Activated CD4-positive, alpha-beta T cell treated with anti-CD3 and anti-CD28 coated beads, Interleukin-10, Interleukin-2, amounts not matched to agents 100 ng/mL and 50 ng/mL, durations not matched to agents 16 hours and 8 hours (primary cell): ENCODE results near the gene RMI2.

Experiments
- DNase-seq: peaks from one replicate; pipeline ENCODE4 v3.0.0-alpha.2; 2020

RMI2 gene

DNA sequence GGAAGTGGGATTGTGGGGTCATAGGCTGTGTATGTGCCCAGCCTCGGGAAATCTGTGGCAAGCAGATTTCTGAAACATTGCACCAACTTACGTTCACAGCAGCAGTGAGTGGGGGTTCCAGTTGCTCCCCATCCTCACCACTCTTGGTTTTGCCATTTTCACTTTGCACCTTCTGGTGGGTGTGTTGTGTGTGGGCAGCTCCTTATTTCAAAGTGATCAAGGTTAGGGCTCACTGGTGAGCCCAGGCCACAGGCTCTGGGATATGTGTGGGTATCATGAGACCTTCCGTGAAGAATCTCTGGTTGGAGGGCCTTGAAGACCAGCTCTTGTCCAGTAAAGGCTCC lies 34.7 kb upstream of the RMI2 start:
- no peak for DNase-seq

DNA sequence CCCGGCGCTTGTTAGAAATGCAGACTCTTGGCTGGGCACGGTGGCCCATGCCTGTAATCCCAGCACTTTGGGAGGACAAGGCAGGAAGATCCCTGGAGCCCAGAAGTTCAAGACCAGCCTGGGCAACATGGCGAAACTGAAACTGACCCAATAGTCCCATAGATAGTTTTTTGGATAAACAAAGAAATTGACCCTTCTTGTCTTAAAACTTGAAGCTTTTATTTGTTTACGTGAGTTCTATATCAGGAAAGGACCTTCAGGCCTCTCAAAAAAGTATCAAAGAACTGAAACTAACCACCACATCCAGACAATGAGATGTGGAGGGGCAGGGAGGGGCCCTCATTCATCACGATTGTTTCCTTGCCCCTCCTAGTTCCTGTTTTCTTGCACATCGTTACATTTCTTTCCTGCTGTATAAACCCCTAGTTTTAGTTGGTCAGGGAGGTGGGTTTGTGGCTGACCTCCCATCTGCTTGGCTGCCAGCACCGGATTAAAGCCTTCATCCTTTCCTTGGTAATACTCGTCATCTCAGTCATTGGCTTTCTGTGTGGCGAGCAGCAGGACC lies 34.2 kb upstream of the RMI2 start:
- DNase-seq, result peak; percentile 71

DNA sequence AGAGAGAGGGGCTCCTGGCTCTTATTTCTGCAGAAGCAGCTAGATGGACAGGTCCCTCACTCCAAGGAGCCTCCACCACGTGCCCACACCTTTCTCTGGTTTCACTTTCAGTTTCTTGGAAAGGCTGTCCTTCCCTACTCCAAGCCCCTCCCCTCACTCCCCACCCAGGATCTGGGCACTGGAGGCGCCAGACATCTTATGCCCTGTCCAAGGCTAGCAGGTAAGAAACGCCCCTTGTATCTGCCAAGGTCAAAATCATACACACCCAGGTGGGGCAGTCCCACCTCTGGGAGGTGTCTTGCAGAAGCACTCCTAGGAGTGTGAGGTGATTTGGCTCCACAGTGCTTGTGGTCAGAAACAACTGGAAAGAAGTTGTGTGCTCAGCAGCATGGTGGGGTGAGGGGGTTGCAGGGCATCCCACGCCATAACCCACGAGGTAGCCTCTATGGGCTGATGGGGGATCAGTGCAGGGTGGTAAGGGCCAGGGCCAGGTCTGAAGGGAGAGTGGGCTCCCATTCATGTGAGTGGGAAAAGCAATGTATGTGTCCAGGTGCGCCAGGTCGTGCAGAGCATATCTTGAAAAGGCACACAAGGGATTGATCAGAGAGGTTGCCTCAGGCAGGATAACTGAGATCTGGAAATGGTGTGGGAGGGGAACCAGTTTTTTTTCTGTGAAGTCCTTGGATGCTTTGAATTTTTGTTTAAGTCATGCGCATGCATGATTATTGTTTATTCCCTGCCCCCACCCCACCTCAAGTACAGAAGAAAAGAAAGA lies 32.4 kb upstream of the RMI2 start:
- peak; percentile 37 for DNase-seq

DNA sequence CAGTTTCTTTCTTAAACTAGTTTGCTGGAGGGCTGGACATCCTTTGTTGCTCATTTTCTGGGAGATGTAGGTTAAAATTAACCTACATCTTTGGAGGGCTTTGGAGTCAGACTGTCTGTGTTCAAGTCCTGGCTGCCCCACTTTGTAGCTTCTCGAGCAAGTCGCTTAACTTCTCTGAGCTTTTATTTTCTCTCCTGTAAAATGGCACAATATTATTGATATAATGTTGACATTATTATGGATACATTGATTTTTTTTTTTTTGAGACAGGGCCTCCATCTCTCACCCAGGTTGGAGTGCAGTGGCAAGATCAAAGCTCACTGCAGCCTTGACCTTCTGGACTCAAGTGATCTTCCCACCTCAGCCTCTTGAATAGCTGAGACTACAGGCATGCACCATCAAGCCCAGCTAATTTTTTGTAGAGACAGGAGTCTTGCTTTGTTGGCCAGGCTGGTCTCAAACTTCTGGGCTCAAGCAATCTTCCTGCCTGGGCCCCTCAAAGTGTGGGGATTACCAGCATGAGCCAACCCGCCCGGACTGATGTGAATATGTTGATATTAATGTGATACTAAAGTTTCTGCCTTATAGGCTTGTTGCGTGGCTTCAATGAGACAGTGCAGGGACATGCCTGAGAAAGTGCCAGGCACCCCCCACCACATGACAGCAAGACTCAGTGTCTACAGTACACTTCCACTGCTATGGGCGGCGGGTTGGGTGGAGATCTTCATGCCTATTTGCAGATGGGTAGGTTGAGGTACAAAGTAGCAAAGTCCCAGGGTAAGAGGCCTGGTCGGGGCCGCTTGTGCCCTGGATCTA lies 31.6 kb upstream of the RMI2 start:
- no peak for DNase-seq

DNA sequence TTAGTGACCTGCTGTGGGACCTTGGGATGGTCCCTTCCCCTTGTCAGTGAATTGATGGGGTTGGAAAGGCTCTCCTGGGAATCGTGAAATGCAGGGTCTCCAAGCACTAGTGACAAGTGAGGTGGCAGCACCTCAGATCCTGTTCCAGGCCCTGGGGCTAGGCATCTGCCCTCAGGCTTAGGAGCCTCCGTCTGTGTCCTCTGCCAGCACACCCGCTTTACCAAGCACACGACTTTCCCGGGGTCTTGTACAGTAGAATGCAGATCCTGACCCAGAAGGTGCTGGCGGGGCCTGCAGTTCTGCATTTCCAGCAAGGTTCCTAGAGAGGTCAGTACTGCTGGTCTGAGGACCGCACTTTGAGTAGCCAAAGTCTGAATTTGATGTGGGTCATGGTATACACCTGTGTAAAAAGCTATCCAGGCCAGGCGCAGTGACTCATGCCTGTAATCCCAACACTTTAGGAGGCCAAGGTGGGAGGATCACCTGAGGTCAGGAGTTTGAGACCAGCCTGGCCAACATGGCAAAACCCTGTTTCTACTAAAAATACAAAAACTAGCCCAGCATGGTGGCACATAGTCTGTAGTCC lies 30.9 kb upstream of the RMI2 start:
- no peak for DNase-seq

DNA sequence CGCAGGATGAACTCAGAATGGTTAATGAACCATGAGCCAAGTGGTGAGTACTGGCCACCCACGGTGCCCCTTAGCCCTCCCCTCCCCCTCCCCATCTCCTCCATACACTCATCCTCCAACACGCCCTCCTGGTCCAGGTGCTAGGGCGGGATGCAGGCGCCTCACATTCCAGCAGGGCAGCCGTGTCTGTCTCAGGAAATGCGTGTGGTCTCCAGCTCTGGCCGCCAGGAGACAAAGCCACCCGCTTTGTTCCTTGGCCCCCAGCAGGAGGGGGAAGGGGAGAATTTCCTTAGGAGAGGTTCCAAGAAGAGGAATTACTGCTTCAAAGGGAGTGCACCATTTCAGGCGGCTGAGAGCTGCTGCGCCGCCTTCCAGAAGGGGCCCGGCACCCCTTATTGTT lies 29.7 kb upstream of the RMI2 start:
- no peak for DNase-seq

DNA sequence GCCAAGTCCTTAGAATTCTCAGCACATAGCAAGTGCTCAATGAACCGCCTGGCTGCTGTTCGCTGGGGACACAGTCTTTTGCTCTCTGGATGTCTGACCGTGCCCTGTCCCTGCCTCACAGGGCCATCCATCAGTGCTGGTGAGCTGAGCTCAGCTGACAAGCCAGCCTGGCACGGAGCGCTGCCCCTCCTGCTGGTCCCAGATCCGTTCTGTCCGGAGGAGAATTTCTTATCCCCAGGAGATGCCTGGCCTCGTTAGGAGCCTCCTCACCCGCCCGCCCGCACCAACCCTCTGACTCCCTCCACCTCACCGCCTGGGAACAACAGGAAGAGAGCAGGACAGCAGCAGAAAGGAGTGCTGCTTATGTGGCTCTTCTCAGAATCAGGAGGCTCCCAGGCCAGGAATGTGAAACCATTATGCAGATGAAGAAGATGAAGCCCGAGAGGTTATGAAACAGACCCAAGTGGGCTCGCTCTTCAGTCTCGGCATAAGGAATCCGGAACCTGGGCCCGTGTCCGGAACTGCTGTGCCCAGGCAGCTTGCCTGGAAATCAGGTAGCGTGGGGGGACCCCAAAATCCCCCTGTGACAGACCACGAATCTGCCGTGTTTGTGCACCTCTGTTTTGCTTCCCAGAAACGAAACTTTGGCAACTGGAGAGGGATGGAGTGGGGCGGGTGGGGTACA lies 28.8 kb upstream of the RMI2 start:
- DNase-seq, result no peak

DNA sequence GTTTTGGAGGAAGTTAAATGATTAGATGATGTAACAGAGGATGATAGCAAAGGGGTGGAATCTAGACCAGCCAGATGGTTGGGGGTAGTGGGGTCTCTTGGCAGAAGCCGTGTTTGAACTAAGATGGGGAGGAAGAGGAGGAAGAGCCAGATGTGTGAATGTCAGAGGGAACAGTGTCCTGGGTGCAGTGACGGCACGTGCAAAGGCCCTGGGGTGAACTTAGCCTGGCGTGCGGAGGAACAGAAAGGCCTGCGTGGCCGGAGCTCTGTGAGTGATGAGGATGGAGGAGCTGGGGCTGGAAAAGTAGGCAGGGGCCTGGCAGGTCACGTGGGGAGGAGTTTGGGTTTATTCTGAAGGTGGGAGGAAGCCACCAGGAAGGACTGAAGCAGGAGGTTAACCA lies 26.4 kb upstream of the RMI2 start:
- no peak for DNase-seq

DNA sequence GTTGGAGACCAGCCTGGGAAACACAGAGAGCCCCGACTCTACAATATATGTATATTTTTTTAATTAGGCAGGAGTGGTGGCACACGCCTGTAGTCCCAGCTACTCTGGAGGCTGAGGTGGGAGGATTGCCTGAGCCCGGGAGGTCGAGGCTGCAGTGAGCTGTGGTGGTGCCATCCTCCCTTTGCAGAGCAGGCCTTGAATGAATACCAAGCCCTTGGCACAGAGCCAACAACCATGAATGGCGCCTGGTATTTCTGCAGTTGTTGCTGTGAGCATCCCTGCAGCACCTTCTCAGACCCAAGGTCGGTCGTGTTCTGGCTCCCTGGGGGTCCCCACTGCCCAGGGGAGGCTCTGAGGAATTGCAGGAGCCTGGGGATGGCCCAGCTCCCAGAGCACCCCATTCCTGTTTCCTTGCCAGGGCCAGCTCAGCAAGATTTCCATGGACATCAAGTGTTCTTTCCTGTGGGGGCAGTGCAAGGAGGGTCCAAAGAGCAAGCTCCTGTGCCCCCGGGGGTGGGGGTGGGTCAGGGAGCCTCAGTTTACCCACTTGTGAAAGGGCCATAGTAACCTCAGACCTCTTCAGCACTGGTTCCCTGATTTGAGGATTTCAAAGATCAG lies 25.6 kb upstream of the RMI2 start:
- no peak for DNase-seq

DNA sequence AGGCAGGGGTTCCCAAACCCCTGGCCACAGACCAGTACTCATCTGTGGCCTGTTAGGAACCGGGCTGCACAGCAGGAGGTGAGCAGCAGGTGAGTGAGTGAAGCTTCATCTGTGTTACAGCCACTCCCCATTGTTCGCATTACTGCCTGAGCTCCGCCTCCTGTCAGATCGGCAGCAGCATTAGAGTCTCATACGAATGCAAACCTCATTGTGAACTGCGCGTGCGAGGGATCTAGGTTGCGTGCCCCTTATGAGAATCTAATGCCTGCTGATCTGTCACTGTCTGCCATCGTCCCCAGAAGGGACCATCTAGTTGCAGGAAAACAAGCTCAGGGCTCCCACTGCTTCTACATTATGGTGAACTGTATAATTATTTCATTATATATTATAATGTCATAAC lies 25.1 kb upstream of the RMI2 start:
- DNase-seq, result no peak

DNA sequence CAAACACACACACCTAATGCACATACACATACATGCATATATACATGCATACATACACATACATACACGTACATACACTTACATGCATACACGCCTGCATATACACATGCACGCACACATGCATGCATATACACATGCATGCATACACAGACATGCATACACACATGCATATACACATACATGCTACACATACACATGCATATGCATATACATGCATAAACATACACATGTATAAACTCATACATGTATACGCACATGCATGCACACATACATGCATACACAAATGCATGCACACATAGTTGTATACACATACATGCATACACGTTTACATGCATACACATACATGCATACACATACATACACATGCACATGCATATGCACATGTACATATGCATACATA lies 23.6 kb upstream of the RMI2 start:
- DNase-seq, result no peak

DNA sequence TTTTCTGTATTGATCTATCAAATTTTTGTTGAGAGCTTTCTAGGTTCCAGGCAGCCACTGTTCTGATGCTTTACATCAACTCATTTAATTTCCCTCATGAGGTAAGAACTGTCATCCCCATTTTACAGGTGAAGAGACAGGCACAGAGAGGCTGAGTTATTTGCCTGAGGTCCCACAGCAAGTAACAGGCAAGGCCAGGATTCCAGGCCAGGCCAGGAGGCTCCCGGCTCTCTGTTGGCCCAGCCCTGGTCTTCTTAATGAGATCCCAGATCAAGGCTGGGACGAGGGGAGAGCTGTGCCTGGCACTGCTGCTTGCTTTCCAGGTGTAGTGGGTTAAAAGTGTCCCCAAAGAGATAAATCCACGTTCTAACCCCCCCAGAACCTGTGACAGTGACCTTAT lies 22.4 kb upstream of the RMI2 start:
- DNase-seq, result no peak

DNA sequence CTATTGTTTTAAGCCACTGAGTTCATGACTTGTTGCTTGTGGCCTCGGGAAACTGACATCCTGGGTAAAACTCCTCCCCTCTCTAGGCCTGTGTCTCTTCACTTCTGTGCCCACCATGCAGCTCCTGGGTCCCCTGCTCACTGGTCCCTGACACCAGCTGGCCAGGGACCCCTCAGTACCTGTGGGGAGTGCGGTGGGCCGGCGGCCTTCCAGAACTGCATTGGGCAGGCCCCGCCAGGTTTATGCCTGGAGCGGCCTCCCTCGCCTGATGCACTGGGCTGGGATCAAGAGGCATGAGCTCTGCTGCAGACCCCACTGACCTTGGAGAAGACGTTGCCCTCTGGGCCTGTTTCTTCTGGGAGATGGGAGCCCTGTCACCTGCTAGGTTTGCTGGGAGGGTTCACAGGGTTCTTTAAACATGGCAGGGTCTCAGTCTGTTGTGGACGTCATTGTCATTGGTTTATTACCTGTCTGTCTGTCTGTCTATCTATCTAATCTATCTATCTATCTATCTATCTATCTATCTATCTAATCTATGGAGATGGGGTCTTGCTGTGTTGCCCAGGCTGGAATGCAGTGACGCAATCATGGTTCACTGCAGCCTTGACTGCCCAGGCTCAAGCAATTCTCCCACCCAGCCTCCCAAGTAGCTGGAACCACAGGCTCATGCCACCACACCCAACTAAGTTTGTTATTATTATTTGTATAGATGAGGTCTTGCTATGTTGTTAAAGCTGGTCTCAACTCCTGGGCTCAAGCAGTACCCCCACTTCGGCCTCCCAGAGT lies 21.5 kb upstream of the RMI2 start:
- no peak for DNase-seq

DNA sequence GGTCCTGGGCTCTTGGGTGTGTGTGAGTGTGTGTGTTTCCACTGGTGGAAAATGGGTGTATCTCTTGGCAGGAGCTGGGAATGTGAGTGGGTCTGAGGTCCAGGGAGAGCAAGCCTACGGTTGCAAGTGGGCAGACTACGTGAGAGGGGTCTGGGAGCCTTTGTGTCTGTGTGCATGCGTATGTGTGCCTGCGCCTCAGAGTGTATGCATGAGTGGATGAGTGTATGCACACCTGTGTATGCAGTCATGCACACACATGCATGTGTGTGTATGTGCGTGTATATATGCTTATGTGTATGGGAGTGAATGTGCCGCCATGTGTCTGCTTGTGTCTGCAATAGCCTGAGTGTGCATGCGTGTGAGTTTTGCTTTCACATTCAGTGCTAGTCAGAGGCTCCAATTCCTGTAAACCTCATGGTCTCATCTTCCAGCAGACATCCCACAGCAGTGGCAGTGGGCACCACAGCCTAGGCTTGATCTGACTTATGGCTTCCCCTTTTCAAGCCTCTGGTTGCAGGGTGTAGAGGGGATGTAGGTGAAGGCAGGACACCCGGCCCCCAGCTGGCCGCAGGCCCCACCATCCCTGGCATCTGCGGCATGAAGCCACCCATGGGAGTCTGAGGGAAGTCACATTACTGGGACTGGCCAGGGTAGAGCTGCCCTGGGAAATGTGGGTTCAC lies 19.7 kb upstream of the RMI2 start:
- DNase-seq, result peak; percentile 69

DNA sequence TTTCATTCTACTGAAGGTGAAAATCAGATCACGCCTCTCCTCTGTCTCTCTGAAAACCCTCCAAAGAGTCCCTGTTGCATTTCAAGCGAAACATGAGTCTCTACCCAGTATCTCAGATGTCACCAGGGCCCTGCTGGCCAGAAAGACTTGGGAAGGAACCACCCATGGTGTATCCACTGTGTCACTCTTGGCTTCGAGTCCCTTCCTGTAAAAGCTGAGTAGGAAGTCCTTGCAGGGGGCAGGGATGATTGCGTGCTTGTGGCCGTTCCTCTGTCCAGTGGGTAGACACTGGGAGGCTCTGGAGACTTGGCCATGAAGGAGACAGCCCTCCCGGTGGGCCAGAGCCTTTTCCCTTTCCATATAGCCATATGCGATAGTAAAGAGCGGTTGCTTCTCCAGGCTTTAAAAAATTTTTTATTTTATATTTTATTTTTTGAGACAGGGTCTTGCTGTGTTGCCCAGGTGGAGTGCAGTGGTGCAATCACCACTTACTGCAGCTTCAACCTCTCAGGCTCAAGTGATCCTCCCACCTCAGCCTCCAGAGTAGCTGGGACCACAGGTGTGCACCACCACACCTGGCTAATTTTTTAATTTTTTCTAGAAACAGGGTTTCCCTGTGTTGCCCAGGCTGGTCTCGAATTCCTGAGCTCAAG lies 19.0 kb upstream of the RMI2 start:
- no peak for DNase-seq

DNA sequence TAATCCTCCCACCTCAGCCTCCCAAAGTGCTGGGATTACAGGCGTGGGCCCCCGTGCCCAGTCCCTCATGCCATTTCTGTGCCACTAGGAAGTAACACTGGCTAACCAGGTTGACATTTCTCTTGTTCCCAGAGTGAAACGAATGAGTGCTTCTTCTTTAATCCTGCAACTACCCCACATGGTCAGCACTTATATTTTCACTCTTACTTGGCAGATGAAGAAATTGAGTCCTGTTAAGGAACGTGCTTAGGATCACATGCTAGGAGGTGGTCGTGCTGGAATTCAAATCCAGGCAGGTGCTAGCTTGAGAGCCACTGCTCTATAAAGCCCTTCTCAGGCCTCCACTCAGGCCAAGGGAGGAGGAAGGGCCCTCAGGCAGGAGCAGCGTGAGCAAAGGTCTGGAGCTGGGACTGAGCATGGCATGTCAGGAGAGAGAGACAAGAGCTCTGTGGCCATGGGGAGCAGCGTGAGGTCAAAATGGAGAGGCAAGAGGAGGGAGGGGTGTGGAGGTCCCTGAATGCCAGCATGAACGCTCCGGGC lies 18.5 kb upstream of the RMI2 start:
- DNase-seq, result no peak

DNA sequence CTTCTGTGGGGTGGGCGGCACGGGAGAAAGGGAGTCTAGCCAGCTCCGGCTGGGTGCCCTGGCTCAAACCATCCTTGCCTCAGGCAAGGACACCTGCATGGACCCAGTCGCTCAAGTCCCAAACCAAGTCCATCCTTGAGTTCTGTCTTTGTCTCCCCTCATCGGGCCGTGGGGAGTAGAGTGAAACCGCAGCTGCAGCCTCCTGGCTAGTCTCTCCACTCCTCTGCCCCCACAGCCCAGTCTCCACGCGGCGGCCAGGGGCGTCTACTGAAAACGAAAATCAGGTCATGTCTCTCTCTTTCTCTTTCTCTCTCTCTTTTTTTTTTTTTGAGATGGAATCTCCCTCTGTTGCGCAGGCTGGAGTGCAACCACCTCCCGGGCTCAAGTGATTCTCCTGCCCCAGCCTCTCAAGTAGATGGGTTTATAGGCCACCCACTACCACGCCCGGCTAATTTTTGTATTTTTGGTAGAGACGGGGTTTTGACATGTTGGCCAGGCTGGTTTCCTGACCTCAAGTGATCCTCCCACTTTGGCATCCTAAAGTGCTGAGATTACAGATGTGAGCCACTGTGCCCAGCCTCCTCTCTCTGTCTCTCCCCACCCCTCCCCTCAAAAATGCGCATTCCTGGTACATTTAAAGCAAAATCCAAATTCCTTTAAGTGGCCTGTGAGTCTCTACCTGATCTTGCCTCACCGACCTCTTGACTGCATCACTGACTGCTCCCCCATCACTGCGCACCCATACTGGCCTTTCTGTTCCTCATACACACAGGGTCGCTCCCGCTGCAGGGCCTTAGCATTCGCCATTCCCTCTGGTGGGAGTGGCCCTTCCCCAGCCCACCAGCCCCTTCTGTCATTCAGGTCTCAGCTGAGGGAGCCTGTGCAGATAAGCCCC lies 17.7 kb upstream of the RMI2 start:
- DNase-seq, result peak; percentile 28

DNA sequence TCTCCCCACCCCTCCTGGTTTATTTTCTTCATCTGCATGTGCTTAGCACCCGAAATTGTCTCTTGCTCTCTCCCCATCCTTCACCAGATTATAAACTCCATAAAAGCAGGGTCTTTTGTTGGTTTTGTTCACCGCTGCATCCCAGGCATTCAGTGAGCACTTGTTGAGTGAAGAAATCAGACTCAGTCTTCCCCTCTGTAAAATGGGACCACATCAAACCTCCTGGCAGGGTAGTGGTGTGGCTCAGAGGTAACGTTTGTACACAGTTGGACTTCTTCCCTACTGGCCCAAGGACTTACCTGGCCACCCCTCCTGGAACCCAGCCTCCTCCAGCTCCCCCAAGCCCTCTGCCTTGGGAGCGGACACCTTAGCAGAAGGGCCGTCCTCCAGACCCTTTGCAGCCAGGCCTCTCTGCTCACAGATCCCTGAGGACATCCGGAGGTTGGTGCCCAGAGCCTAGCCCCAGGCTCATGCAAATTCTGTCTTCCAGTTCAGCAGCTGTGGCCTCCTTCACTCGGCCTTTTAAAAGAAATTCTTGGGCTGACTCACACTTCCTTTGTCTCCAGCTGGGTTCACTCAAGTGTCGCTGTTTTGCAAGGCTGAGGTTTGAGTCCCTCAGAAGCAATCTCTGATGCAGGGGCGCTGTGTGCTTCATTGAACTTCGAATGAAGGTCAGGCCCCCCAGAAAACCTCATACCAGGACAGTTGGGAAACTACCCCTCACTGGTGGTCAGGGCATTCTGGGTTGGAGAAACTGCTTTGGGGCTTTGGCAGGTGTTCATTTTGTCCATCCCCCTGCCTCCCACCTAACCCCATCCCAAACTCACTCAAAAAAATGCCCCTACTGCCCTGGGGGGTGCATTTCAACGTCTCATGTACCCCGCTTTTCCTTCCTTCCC lies 16.8 kb upstream of the RMI2 start:
- peak; percentile 88 for DNase-seq
